Panc1 (cell line): Measurements from ENCODE around the gene TNFRSF21. TPM values are rescaled to one million over a fixed set of nuclear protein-coding genes. Genes with fewer than 3 reads are reported as not detected.

Experiments
- ATAC-seq: fragments of 200-7000 bp; cut with Tn5 transposase; 2 replicates; pipeline ENCODE4 v1.9.1; 2020; ENCODE audit warnings: mild to moderate bottlenecking, moderate library complexity
- BruUV-seq: library from RNA; stranded (reverse); fragments of 400-500 nt; replicated peaks from 2 replicates; lab custom pipeline; 2021; lab: Mats Ljungman, UMichigan
- CTCF ChIA-PET: fragments of 300-600 bp; sonication (Branson Sonifier 250); formaldehyde crosslinking; loops from one replicate; lab custom pipeline; 2022; ENCODE audit warnings: antibody characterized with exemption; lab: Charles Lee
- POLR2A ChIA-PET: fragments of 300-600 bp; sonication (Branson Sonifier 250); formaldehyde crosslinking; loops from one replicate; lab custom pipeline; 2022; ENCODE audit warnings: antibody characterized with exemption; lab: Charles Lee
- DNase-seq: peaks from one replicate; pipeline ENCODE4 v3.0.0-alpha.2; 2010; ENCODE audit warnings: low read depth, low spot score
- H3K27ac ChIP-seq: 2 replicates; pipeline ENCODE4 v1.5.1; 2011; ENCODE audit warnings: mild to moderate bottlenecking, low read length, inconsistent platforms
- H3K27me3 ChIP-seq: fragments of 200-500 bp; sonication (Bioruptor generic); 2 replicates; pipeline ENCODE4 v1.6.0; 2014; ENCODE audit warnings: low read length, inconsistent platforms; ENCODE audit not compliant: control insufficient read depth, insufficient read depth
- H3K36me3 ChIP-seq: fragments of 200-500 bp; sonication (Bioruptor generic); 2 replicates; pipeline ENCODE4 v1.5.1; 2014; ENCODE audit warnings: inconsistent platforms, mild to moderate bottlenecking, low read length, moderate library complexity; ENCODE audit not compliant: control insufficient read depth, insufficient read depth
- H3K4me1 ChIP-seq: 2 replicates; pipeline ENCODE4 v1.5.1; 2011; ENCODE audit warnings: inconsistent platforms, mild to moderate bottlenecking, low read length, moderate library complexity; ENCODE audit not compliant: control insufficient read depth, insufficient read depth
- H3K4me3 ChIP-seq, 2 experiments: 2 replicates each; pipeline ENCODE4 v1.5.1; 2011 to 2012; ENCODE audit warnings: low read depth in 2 of 2, low read length in 2 of 2, mild to moderate bottlenecking in 2 of 2, inconsistent platforms in 1 of 2, moderate library complexity in 1 of 2
- H3K9me3 ChIP-seq: fragments of 200-500 bp; sonication (Bioruptor generic); 2 replicates; pipeline ENCODE4 v1.5.1; 2014; ENCODE audit warnings: low read depth, mild to moderate bottlenecking, inconsistent platforms, low read length, moderate library complexity; ENCODE audit not compliant: control insufficient read depth, insufficient read depth
- POLR2AphosphoS5 ChIP-seq: IDR thresholded peaks from 2 replicates; pipeline ENCODE4 v1.6.1; 2012; ENCODE audit warnings: mild to moderate bottlenecking, low read depth, low read length, moderate library complexity
- SIN3A ChIP-seq: IDR thresholded peaks from 2 replicates; pipeline ENCODE4 v1.6.1; 2012; ENCODE audit warnings: low read depth, mild to moderate bottlenecking, low read length, moderate library complexity, borderline replicate concordance; ENCODE audit not compliant: insufficient read depth
- TCF7L2 ChIP-seq: IDR thresholded peaks from 2 replicates; pipeline ENCODE4 v1.6.1; 2011; ENCODE audit warnings: mild to moderate bottlenecking, low read depth, low read length, inconsistent platforms
- in situ Hi-C: cut with HindIII; loops from 2 replicates; pipeline ENCODE4 v1.10.0; 2016; ENCODE audit warnings: low sequenced_read_pairs, low pct_unique_long_range_greater_than_20kb
- intact Hi-C: fragments of 100-400 bp; cut with micrococcal nuclease; formaldehyde crosslinking; loops from one replicate; pipeline ENCODE4 v1.10.0; 2022; ENCODE audit not compliant: unreplicated experiment
- total RNA-seq: library from RNA; stranded (reverse); gene quantifications from one replicate; pipeline ENCODE4 v1.2.1, GENCODE V29; 2021; ENCODE audit not compliant: unreplicated experiment
- TF ChIP-seq, protein P1 (sequence below), 2 experiments: IDR thresholded peaks; 2 replicates each; pipeline ENCODE4 v1.6.1; 2011 to 2012; ENCODE audit warnings: low read depth in 2 of 2, control low read depth in 1 of 2, low read length in 1 of 2, mild to moderate bottlenecking in 1 of 2, moderate library complexity in 1 of 2; ENCODE audit not compliant: insufficient read depth in 1 of 2
- TF ChIP-seq, protein P2 (sequence below): fragments of 450-650 bp; IDR thresholded peaks from 2 replicates; pipeline ENCODE4 v1.5.1; 2017; ENCODE audit warnings: mild to moderate bottlenecking

Gene TNFRSF21
- total RNA-seq, 1 experiment from 2014 or later = 76.0 TPM

GRCh38 chr6:47349931-47350330 is 40.2 kb upstream of the TNFRSF21 start:
- DNase-seq (no peak), ATAC-seq (no peak)
- Histone ChIP-seq H3K27ac (no peak overlapping the region), H3K4me1 (no peaks in the 10 kb centered on the region), H3K36me3 (no peaks in the 10 kb centered on the region), H3K9me3 (no peaks in the 10 kb centered on the region), H3K4me3 (no peak overlapping the region), H3K27me3 (no peaks in the 10 kb centered on the region; the same call in 1 of the 2 replicates)
- CTCF ChIA-PET = no interaction called here
- TF ChIP-seq TCF7L2 (no peak), POLR2AphosphoS5 (no peak), SIN3A (no peak)
- TF ChIP-seq, protein P1, sequence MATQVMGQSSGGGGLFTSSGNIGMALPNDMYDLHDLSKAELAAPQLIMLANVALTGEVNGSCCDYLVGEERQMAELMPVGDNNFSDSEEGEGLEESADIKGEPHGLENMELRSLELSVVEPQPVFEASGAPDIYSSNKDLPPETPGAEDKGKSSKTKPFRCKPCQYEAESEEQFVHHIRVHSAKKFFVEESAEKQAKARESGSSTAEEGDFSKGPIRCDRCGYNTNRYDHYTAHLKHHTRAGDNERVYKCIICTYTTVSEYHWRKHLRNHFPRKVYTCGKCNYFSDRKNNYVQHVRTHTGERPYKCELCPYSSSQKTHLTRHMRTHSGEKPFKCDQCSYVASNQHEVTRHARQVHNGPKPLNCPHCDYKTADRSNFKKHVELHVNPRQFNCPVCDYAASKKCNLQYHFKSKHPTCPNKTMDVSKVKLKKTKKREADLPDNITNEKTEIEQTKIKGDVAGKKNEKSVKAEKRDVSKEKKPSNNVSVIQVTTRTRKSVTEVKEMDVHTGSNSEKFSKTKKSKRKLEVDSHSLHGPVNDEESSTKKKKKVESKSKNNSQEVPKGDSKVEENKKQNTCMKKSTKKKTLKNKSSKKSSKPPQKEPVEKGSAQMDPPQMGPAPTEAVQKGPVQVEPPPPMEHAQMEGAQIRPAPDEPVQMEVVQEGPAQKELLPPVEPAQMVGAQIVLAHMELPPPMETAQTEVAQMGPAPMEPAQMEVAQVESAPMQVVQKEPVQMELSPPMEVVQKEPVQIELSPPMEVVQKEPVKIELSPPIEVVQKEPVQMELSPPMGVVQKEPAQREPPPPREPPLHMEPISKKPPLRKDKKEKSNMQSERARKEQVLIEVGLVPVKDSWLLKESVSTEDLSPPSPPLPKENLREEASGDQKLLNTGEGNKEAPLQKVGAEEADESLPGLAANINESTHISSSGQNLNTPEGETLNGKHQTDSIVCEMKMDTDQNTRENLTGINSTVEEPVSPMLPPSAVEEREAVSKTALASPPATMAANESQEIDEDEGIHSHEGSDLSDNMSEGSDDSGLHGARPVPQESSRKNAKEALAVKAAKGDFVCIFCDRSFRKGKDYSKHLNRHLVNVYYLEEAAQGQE (IDR thresholded peaks at IDR 0.05; ENCODE audit: insufficient read depth in 1 of 2, low read depth in 2 of 2, low read length in 1 of 2) = no peak
- TF ChIP-seq, protein P2, sequence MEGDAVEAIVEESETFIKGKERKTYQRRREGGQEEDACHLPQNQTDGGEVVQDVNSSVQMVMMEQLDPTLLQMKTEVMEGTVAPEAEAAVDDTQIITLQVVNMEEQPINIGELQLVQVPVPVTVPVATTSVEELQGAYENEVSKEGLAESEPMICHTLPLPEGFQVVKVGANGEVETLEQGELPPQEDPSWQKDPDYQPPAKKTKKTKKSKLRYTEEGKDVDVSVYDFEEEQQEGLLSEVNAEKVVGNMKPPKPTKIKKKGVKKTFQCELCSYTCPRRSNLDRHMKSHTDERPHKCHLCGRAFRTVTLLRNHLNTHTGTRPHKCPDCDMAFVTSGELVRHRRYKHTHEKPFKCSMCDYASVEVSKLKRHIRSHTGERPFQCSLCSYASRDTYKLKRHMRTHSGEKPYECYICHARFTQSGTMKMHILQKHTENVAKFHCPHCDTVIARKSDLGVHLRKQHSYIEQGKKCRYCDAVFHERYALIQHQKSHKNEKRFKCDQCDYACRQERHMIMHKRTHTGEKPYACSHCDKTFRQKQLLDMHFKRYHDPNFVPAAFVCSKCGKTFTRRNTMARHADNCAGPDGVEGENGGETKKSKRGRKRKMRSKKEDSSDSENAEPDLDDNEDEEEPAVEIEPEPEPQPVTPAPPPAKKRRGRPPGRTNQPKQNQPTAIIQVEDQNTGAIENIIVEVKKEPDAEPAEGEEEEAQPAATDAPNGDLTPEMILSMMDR = no peak
- intact Hi-C loops (no loop called here), in situ Hi-C loops (no loop called here)
- POLR2A ChIA-PET = no interaction called here
- no TSS peak for BruUV-seq

DNA sequence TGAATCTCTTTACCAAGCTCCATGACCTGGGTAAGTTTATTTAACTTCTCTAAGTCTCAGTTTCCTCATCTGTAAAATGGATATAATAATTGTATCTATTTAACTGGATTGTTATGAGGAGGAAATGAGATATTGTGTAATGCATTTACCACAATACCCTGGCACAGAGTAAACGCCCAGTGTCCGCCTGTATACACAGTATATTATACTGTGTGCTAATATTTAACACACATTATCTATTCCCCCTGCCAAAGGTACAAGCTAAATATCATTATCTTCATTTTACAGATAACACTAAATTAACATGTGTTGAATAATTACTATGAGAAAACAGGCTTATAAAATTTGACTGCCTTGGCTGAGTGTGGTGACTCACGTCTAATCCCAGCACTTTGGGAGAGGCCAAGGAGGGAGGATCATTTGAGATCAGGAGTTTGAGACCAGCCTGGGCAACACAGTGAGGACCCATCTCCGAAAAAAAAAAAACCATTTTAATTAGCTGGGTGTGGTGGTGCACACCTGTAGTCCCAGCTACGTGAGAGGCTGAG is 38.7 kb upstream of the TNFRSF21 start:
- no peak for DNase-seq
- TF ChIP-seq TCF7L2 (no peak), POLR2AphosphoS5 (no peak), SIN3A (no peak)
- TF ChIP-seq, protein P2 = no peak
- TF ChIP-seq, protein P1 (IDR thresholded peaks at IDR 0.05; ENCODE audit: insufficient read depth in 1 of 2, low read depth in 2 of 2, low read length in 1 of 2) = no peak
- H3K36me3 ChIP-seq = no peaks in the 10 kb centered on the region
- ChIA-PET CTCF (no interaction called here), POLR2A (no interaction called here)
- intact Hi-C loops (no loop called here), in situ Hi-C loops (no loop called here)
- no peaks in the 10 kb centered on the region; the same call in 1 of the 2 replicates for H3K27me3 ChIP-seq
- H3K9me3 ChIP-seq = no peaks in the 10 kb centered on the region
- H3K27ac ChIP-seq = no peak overlapping the region
- BruUV-seq = no TSS peak
- ATAC-seq = no peak
- H3K4me3 ChIP-seq = no peak overlapping the region
- no peaks in the 10 kb centered on the region for H3K4me1 ChIP-seq
